Esophagus muscularis mucosa (tissue), 4 donors: Measurements from ENCODE around the gene MATN4. TPM values are rescaled to one million over a fixed set of nuclear protein-coding genes. Genes with fewer than 3 reads are reported as not detected.

Experiments used
- DNase-seq: peaks from one replicate; pipeline ENCODE4 v3.0.0-alpha.2; 2017; ENCODE audit errors: extremely low spot score
- H3K27ac ChIP-seq, 4 donors: fragments of 200-600 bp; sonication (generic); replicated peaks in 1 of 4; 1 replicate in 3 of 4; 2 replicates in 1 of 4; pipeline ENCODE4 v1.5.1; 2016 to 2019; ENCODE audit warnings: mild to moderate bottlenecking in 1 of 4
- H3K27me3 ChIP-seq, 4 donors: fragments of 200-600 bp; sonication (generic); one replicate each; pipeline versions ENCODE4 v1.5.1 to v1.6.0; 2016 to 2019
- H3K36me3 ChIP-seq, 4 donors: fragments of 200-600 bp; sonication (generic); one replicate each; pipeline ENCODE4 v1.5.1; 2016 to 2019
- H3K4me1 ChIP-seq, 4 donors: fragments of 200-600 bp; sonication (generic); one replicate each; pipeline ENCODE4 v1.5.1; 2016 to 2019
- H3K4me3 ChIP-seq, 4 donors: fragments of 200-600 bp; sonication (generic); 1 replicate in 2 of 4; 2 replicates in 2 of 4; pipeline ENCODE4 v1.5.1; 2016 to 2019; ENCODE audit warnings: mild to moderate bottlenecking in 4 of 4, moderate library complexity in 1 of 4
- H3K9me3 ChIP-seq, 4 donors: fragments of 200-600 bp; sonication (generic); 1 replicate in 3 of 4; 2 replicates in 1 of 4; pipeline ENCODE4 v1.5.1; 2016 to 2019
- CTCF ChIP-seq, 3 experiments: fragments of 200-600 bp in 2 of 3; fragments of 450-650 bp in 1 of 3; sonication (generic) in 2 of 3; IDR thresholded peaks; one replicate each; pipeline ENCODE4 v1.5.1; 2017 to 2019; ENCODE audit warnings: antibody characterized with exemption in 3 of 3, mild to moderate bottlenecking in 2 of 3, moderate library complexity in 1 of 3
- EP300 ChIP-seq: sonication (generic); formaldehyde crosslinking; IDR thresholded peaks from one replicate; pipeline ENCODE4 v1.6.1; 2017; ENCODE audit warnings: antibody characterized with exemption
- POLR2A ChIP-seq: fragments of 450-650 bp; IDR thresholded peaks from one replicate; pipeline ENCODE4 v1.6.1; 2017; ENCODE audit warnings: antibody characterized with exemption, moderate library complexity, mild to moderate bottlenecking, low read depth
- POLR2AphosphoS5 ChIP-seq, 2 donors: sonication (generic); formaldehyde crosslinking; IDR thresholded peaks; one replicate each; pipeline ENCODE4 v1.6.1; 2017; ENCODE audit warnings: antibody characterized with exemption in 2 of 2
- WGBS: methylation state at CpG from one replicate; pipeline ENCODE4 v1.1.5; 2018; 5-methylcytosine and 5-hydroxymethylcytosine counted together
- intact Hi-C: fragments of 100-400 bp; cut with DNase I; formaldehyde crosslinking; loops from one replicate; pipeline ENCODE4 v1.15.1; 2023
- total RNA-seq, 4 donors: library from RNA; depleted of rRNA; stranded (reverse); fragments of >200 nt; gene quantifications; one replicate each; pipeline versions ENCODE4 v1.1.0 to v1.2.1, GENCODE V29; 2016

Gene MATN4
- total RNA-seq, 4 donors from 2014 or later: 0.17 to 0.33 TPM; not detected in 2

GRCh38 chr20:45305262-45305661, 2.8 kb downstream of the MATN4 start:
- H3K4me1 ChIP-seq: peaks cover 0 to 14% (median 10%) of the 10 kb centered on the region in 4 donors
- intact Hi-C loops: no loop called here
- no peak overlapping the region for H3K27ac ChIP-seq
- no peak for DNase-seq
- no peak for TF ChIP-seq CTCF (IDR thresholded peaks at IDR 0.05)
- H3K9me3 ChIP-seq: no peaks in the 10 kb centered on the region
- no peaks in the 10 kb centered on the region for H3K36me3 ChIP-seq
- H3K27me3 ChIP-seq: peaks cover 0 to 82% (median 12%) of the 10 kb centered on the region in 4 donors
- WGBS: 57% methylated on average over 4 of the region's 4 CpGs
- H3K4me3 ChIP-seq: no peak overlapping the region

- no peak for TF ChIP-seq POLR2A
- no peak for TF ChIP-seq EP300
- no peak for TF ChIP-seq CTCF (IDR thresholded peaks at IDR 0.05)
- TF ChIP-seq POLR2AphosphoS5 (IDR thresholded peaks at IDR 0.05): no peak
- intact Hi-C loops: no loop called here
- WGBS: 82% methylated on average over 33 of the region's 43 CpGs
These were observed 3.6 kb downstream of the MATN4 start for GRCh38 chr20:45304464-45304999.

GRCh38 chr20:45303586-45304463, 4.3 kb downstream of the MATN4 start:
- intact Hi-C loops: no loop called here
- Histone ChIP-seq H3K4me3 (no peak overlapping the region), H3K9me3 (no peaks in the 10 kb centered on the region), H3K36me3 (no peaks in the 10 kb centered on the region), H3K27ac (no peak overlapping the region), H3K27me3 (peaks cover 0 to 72% (median 12%) of the 10 kb centered on the region in 4 donors), H3K4me1 (peaks cover 0 to 14% (median 10%) of the 10 kb centered on the region in 4 donors)
- TF ChIP-seq POLR2A: no peak
- no peak for TF ChIP-seq POLR2AphosphoS5 (IDR thresholded peaks at IDR 0.05)
- TF ChIP-seq CTCF (IDR thresholded peaks at IDR 0.05): no peak
- TF ChIP-seq EP300: no peak
- WGBS: 62% methylated on average over 18 of the region's 47 CpGs
- no peak for DNase-seq

More at GRCh38 chr20:45304464-45304999, 3.6 kb downstream of the MATN4 start:
- no peaks in the 10 kb centered on the region for H3K36me3 ChIP-seq
- H3K27me3 ChIP-seq: peaks cover 0 to 79% (median 12%) of the 10 kb centered on the region in 4 donors
- H3K9me3 ChIP-seq: no peaks in the 10 kb centered on the region
- H3K27ac ChIP-seq: no peak overlapping the region
- H3K4me3 ChIP-seq: no peak overlapping the region
- H3K4me1 ChIP-seq: peaks cover 0 to 14% (median 10%) of the 10 kb centered on the region in 4 donors
- no peak for DNase-seq

- no peak for DNase-seq
- Histone ChIP-seq H3K27ac (no peak overlapping the region), H3K36me3 (no peaks in the 10 kb centered on the region), H3K27me3 (peaks cover 0 to 73% (median 12%) of the 10 kb centered on the region in 4 donors), H3K4me1 (peaks cover 0 to 7% (median 6%) of the 10 kb centered on the region in 4 donors), H3K9me3 (no peaks in the 10 kb centered on the region), H3K4me3 (no peak overlapping the region)
- intact Hi-C loops: no loop called here
- no peak for TF ChIP-seq POLR2A
- no peak for TF ChIP-seq CTCF (IDR thresholded peaks at IDR 0.05)
- no peak for TF ChIP-seq EP300
- 84% methylated on average over 5 of the region's 5 CpGs for WGBS
These were observed 6.3 kb downstream of the MATN4 start for GRCh38 chr20:45301824-45302271.
